ENCODE results near the gene SLC9B1. TPM values are rescaled to one million over a fixed set of nuclear protein-coding genes. Genes with fewer than 3 reads are reported as not detected.

The SLC9B1 gene
- total RNA-seq, 1 experiment from 2014 or later: 0.77 TPM

- intact Hi-C loops (cut with micrococcal nuclease): no loop called here
- Mint-ChIP-seq H3K27me3 (ENCODE audit: insufficient read depth, unreplicated experiment) (no peaks in the 10 kb centered on the region), H3K36me3 (ENCODE audit: insufficient read depth, unreplicated experiment) (peaks cover 20% of the 10 kb centered on the region), H3K4me1 (ENCODE audit: insufficient read depth, unreplicated experiment) (peaks cover 1% of the 10 kb centered on the region), H3K27ac (ENCODE audit: low read depth, unreplicated experiment) (no peak overlapping the region), H3K4me3 (ENCODE audit: unreplicated experiment) (no peak overlapping the region), H3K9me3 (ENCODE audit: unreplicated experiment) (no peaks in the 10 kb centered on the region)
- no peak for TF ChIP-seq CTCF (IDR thresholded peaks at IDR 0.05; ENCODE audit: unreplicated experiment)
- DNase-seq (ENCODE audit: unreplicated experiment): no peak
- ChIA-PET CTCF (no interaction called here), POLR2A (interaction anchor here (2.1 kb wide), 1 partner anchor 11 kb away, joined by 9 read pairs; the partner anchor contains the start of gene SLC9B1)
- BruUV-seq (replicated peaks): no TSS peak
Measured at GRCh38 chr4:103030791-103031190, 11.3 kb upstream of the SLC9B1 start.

- Mint-ChIP-seq H3K27ac (ENCODE audit: low read depth, unreplicated experiment) (no peak overlapping the region), H3K9me3 (ENCODE audit: unreplicated experiment) (no peaks in the 10 kb centered on the region), H3K4me1 (ENCODE audit: insufficient read depth, unreplicated experiment) (peaks cover 5% of the 10 kb centered on the region), H3K27me3 (ENCODE audit: insufficient read depth, unreplicated experiment) (no peaks in the 10 kb centered on the region), H3K4me3 (ENCODE audit: unreplicated experiment) (no peak overlapping the region), H3K36me3 (ENCODE audit: insufficient read depth, unreplicated experiment) (peaks cover 10% of the 10 kb centered on the region)
- CTCF ChIA-PET: interaction anchor here (1.0 to 2.5 kb wide), 4 partner anchors 9 to 409 kb away, joined by 3 to 8 read pairs (median 6); partner anchors contain the start of gene SLC9B1
- DNase-seq (ENCODE audit: unreplicated experiment): no peak
- POLR2A ChIA-PET: interaction anchor here (2.1 kb wide), 1 partner anchor 9 kb away, joined by 9 read pairs; the partner anchor contains the start of gene SLC9B1
- intact Hi-C loops (cut with micrococcal nuclease): no loop called here
- no peak for TF ChIP-seq CTCF (IDR thresholded peaks at IDR 0.05; ENCODE audit: unreplicated experiment)
- no TSS peak for BruUV-seq (replicated peaks)
Measured at GRCh38 chr4:103029300-103029699, 9.8 kb upstream of the SLC9B1 start.

GRCh38 chr4:103026868-103027267 is 7.4 kb upstream of the SLC9B1 start:
- no peak overlapping the region for H3K27ac Mint-ChIP-seq (ENCODE audit: low read depth, unreplicated experiment)
- ChIA-PET POLR2A (no interaction called here), CTCF (no interaction called here)
- H3K4me1 Mint-ChIP-seq (ENCODE audit: insufficient read depth, unreplicated experiment): peaks cover 5% of the 10 kb centered on the region
- peak; percentile 20 for DNase-seq (ENCODE audit: unreplicated experiment)
- H3K9me3 Mint-ChIP-seq (ENCODE audit: unreplicated experiment): no peaks in the 10 kb centered on the region
- no peak overlapping the region for H3K4me3 Mint-ChIP-seq (ENCODE audit: unreplicated experiment)
- no peaks in the 10 kb centered on the region for H3K27me3 Mint-ChIP-seq (ENCODE audit: insufficient read depth, unreplicated experiment)
- intact Hi-C loops (cut with micrococcal nuclease): no loop called here
- no peak for TF ChIP-seq CTCF (IDR thresholded peaks at IDR 0.05; ENCODE audit: unreplicated experiment)
- no TSS peak for BruUV-seq (replicated peaks)
- peaks cover 22% of the 10 kb centered on the region for H3K36me3 Mint-ChIP-seq (ENCODE audit: insufficient read depth, unreplicated experiment)

GRCh38 chr4:103024996-103025395 is 5.5 kb upstream of the SLC9B1 start:
- Mint-ChIP-seq H3K9me3 (ENCODE audit: unreplicated experiment) (no peaks in the 10 kb centered on the region), H3K27ac (ENCODE audit: low read depth, unreplicated experiment) (no peak overlapping the region), H3K4me1 (ENCODE audit: insufficient read depth, unreplicated experiment) (peaks cover 5% of the 10 kb centered on the region), H3K36me3 (ENCODE audit: insufficient read depth, unreplicated experiment) (peaks cover 20% of the 10 kb centered on the region), H3K27me3 (ENCODE audit: insufficient read depth, unreplicated experiment) (no peaks in the 10 kb centered on the region), H3K4me3 (ENCODE audit: unreplicated experiment) (no peak overlapping the region)
- no TSS peak for BruUV-seq (replicated peaks)
- ChIA-PET CTCF (interaction anchor here (0.7 to 1.1 kb wide), 3 partner anchors 50 to 405 kb away, joined by 3 read pairs; no protein-coding TSS in a partner anchor), POLR2A (interaction anchor here (2.0 kb wide), 1 partner anchor 197 kb away, joined by 9 read pairs; the partner anchor contains the start of gene UBE2D3)
- no peak for DNase-seq (ENCODE audit: unreplicated experiment)
- intact Hi-C loops (cut with micrococcal nuclease): no loop called here
- no peak for TF ChIP-seq CTCF (IDR thresholded peaks at IDR 0.05; ENCODE audit: unreplicated experiment)
